Epithelial cell of proximal tubule (primary cell): ENCODE results near the gene KRTAP1-4. TPM values are rescaled to one million over a fixed set of nuclear protein-coding genes. Genes with fewer than 3 reads are reported as not detected.

ENCODE experiments used
- DNase-seq: peaks from one replicate; pipeline ENCODE4 v3.0.0-alpha.2; 2011; ENCODE audit warnings: low read depth
- H3K4me3 ChIP-seq: 2 replicates; pipeline ENCODE4 v1.5.1; 2011; ENCODE audit warnings: low read depth, mild to moderate bottlenecking, low read length
- total RNA-seq: library from RNA; depleted of rRNA; stranded (reverse); fragments of >200 nt; gene quantifications from 2 replicates; pipeline ENCODE4 v1.2.3, GENCODE V29; 2015
- TF ChIP-seq, protein P1 (sequence below): conservative IDR thresholded peaks from 2 replicates; pipeline ENCODE4 v1.5.1; 2012; ENCODE audit warnings: low read depth, mild to moderate bottlenecking, low read length

KRTAP1-4 gene
- total RNA-seq, 1 donor from 2014 or later: not detected

DNA sequence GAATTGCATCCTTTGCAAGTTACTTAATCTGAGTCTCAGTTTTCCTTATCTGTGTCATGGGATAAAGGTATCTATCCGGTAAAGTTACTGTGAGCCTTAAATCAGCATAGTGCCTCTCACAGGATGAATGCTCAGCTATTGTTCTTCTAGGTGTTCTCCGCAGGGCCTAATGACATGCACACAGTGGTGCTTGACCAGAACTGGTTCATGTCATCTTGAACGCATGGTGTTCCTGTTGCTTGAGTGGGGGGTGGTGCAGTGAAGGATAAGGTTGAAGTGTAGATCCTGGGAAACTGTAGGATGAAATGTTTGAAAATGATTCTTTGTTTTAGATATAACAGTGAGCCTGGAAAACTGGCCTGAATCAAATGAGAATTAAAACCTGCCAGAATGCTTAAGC lies 49.9 kb downstream of the KRTAP1-4 start:
- TF ChIP-seq, protein P1, sequence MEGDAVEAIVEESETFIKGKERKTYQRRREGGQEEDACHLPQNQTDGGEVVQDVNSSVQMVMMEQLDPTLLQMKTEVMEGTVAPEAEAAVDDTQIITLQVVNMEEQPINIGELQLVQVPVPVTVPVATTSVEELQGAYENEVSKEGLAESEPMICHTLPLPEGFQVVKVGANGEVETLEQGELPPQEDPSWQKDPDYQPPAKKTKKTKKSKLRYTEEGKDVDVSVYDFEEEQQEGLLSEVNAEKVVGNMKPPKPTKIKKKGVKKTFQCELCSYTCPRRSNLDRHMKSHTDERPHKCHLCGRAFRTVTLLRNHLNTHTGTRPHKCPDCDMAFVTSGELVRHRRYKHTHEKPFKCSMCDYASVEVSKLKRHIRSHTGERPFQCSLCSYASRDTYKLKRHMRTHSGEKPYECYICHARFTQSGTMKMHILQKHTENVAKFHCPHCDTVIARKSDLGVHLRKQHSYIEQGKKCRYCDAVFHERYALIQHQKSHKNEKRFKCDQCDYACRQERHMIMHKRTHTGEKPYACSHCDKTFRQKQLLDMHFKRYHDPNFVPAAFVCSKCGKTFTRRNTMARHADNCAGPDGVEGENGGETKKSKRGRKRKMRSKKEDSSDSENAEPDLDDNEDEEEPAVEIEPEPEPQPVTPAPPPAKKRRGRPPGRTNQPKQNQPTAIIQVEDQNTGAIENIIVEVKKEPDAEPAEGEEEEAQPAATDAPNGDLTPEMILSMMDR: no peak

More for the DNA sequence above, 49.9 kb downstream of the KRTAP1-4 start:
- no peak overlapping the region for H3K4me3 ChIP-seq
- no peak for DNase-seq

Other genes with a start within 250 kb of the KRTAP1-4 start
- gene KRT27, start 247.6 kb downstream of the KRTAP1-4 start, total RNA-seq: not detected in 2 replicates
- not detected in 2 replicates for gene KRT28, start 230.2 kb downstream of the KRTAP1-4 start, total RNA-seq
- gene KRT10, start 207.6 kb downstream of the KRTAP1-4 start, total RNA-seq: 10.8 and 22.6 TPM in 2 replicates
- not detected in 2 replicates for gene KRT12, start 163.0 kb downstream of the KRTAP1-4 start, total RNA-seq
- not detected in 2 replicates for gene KRT20, start 145.0 kb downstream of the KRTAP1-4 start, total RNA-seq
- gene KRT23, start 92.5 kb downstream of the KRTAP1-4 start, total RNA-seq: 13.4 and 17.1 TPM in 2 replicates
- not detected in 2 replicates for gene KRT39, start 63.2 kb downstream of the KRTAP1-4 start, total RNA-seq
- not detected in 2 replicates for gene KRT40, start 45.9 kb downstream of the KRTAP1-4 start, total RNA-seq
- not detected in 2 replicates for gene KRTAP3-3, start 36.0 kb downstream of the KRTAP1-4 start, total RNA-seq
- not detected in 2 replicates for gene KRTAP3-2, start 30.3 kb downstream of the KRTAP1-4 start, total RNA-seq
- not detected in 2 replicates for gene KRTAP3-1, start 21.1 kb downstream of the KRTAP1-4 start, total RNA-seq
- not detected in 2 replicates for gene KRTAP1-5, start 3.0 kb downstream of the KRTAP1-4 start, total RNA-seq
- not detected in 2 replicates for gene KRTAP1-3, start 4.7 kb upstream of the KRTAP1-4 start, total RNA-seq
- gene KRTAP1-1, start 11.3 kb upstream of the KRTAP1-4 start, total RNA-seq: not detected in 2 replicates
- gene KRTAP2-1, start 17.1 kb upstream of the KRTAP1-4 start, total RNA-seq: not detected in 2 replicates
- gene KRTAP2-2, start 25.0 kb upstream of the KRTAP1-4 start, total RNA-seq: not detected in 2 replicates
- gene KRTAP2-3, start 29.9 kb upstream of the KRTAP1-4 start, total RNA-seq: 11.6 and 26.7 TPM in 2 replicates
- gene KRTAP2-4, start 35.7 kb upstream of the KRTAP1-4 start, total RNA-seq: not detected in 2 replicates
- not detected in 2 replicates for gene KRTAP4-7, start 54.0 kb upstream of the KRTAP1-4 start, total RNA-seq
- not detected in 2 replicates for gene KRTAP4-8, start 67.9 kb upstream of the KRTAP1-4 start, total RNA-seq
- gene KRTAP4-16, start 72.0 kb upstream of the KRTAP1-4 start, total RNA-seq: not detected in 2 replicates
- 0.58 TPM in 1 of 2 replicates, not detected in the other for gene KRTAP4-9, start 75.2 kb upstream of the KRTAP1-4 start, total RNA-seq
- gene KRTAP4-11, start 88.2 kb upstream of the KRTAP1-4 start, total RNA-seq: not detected in 2 replicates
- not detected in 2 replicates for gene KRTAP4-12, start 94.0 kb upstream of the KRTAP1-4 start, total RNA-seq
- gene KRTAP4-6, start 110.3 kb upstream of the KRTAP1-4 start, total RNA-seq: not detected in 2 replicates
- not detected in 2 replicates for gene KRTAP4-5, start 119.6 kb upstream of the KRTAP1-4 start, total RNA-seq
- gene KRTAP4-4, start 130.6 kb upstream of the KRTAP1-4 start, total RNA-seq: not detected in 2 replicates
- gene KRTAP4-3, start 138.0 kb upstream of the KRTAP1-4 start, total RNA-seq: not detected in 2 replicates
- gene KRTAP4-2, start 148.0 kb upstream of the KRTAP1-4 start, total RNA-seq: not detected in 2 replicates
- gene KRTAP4-1, start 154.7 kb upstream of the KRTAP1-4 start, total RNA-seq: not detected in 2 replicates
- not detected in 2 replicates for gene KRTAP9-1, start 159.7 kb upstream of the KRTAP1-4 start, total RNA-seq
- gene KRTAP9-2, start 196.5 kb upstream of the KRTAP1-4 start, total RNA-seq: not detected in 2 replicates
- not detected in 2 replicates for gene KRTAP9-3, start 202.3 kb upstream of the KRTAP1-4 start, total RNA-seq
- not detected in 2 replicates for gene KRTAP9-8, start 207.8 kb upstream of the KRTAP1-4 start, total RNA-seq
- gene KRTAP9-4, start 219.5 kb upstream of the KRTAP1-4 start, total RNA-seq: not detected in 2 replicates
- not detected in 2 replicates for gene KRTAP9-9, start 225.2 kb upstream of the KRTAP1-4 start, total RNA-seq
- gene KRTAP9-6, start 235.2 kb upstream of the KRTAP1-4 start, total RNA-seq: not detected in 2 replicates
- gene KRTAP9-7, start 245.5 kb upstream of the KRTAP1-4 start, total RNA-seq: not detected in 2 replicates